ENCODE measurements around the gene KCNS1.
"Not testable (repeated sequence)": the region's sequence is repeated elsewhere in the genome, so short reads cannot be mapped to it uniquely, and the experiment has no call there.

KCNS1 gene

DNA sequence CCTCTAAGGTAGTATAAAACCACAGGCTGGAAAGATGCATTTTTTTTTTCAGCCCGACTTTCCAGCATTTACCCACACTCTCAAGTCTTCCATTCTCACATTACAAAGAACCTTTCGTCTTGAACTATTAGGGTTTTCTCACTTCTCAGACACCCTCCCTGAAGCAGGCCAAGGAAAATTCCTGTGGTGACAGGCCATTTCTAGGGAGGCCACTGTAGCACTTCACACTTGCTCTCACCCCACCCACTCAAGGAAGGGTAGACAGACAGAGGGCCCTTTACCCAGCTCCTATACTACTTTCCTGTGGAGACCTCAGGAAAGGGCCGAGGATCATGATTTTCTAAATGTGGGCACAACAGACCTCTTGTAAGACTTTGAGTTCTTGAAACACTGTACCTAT is 27.7 kb downstream of the KCNS1 start:
- Histone ChIP-seq H3K27ac (ENCODE audit: low read depth, low read length) (no peak overlapping the region), H3K9ac (ENCODE audit: low read depth, low read length) (no peak overlapping the region), H3K9me3 (ENCODE audit: control insufficient read depth, insufficient read depth, low read length) (no peaks in the 10 kb centered on the region), H3K36me3 (ENCODE audit: control insufficient read depth, insufficient read depth, low read length) (peaks cover 15% of the 10 kb centered on the region), H3K27me3 (ENCODE audit: control insufficient read depth, insufficient read depth, low read length) (no peaks in the 10 kb centered on the region), H3K4me3 (ENCODE audit: low read depth, low read length) (no peak overlapping the region), H3K4me1 (ENCODE audit: control insufficient read depth, insufficient read depth, low read length) (peaks cover 8% of the 10 kb centered on the region; the same call in 1 of the 2 replicates)

GRCh38 chr20:45072066-45072465 is 28.9 kb downstream of the KCNS1 start:
- no peaks in the 10 kb centered on the region for H3K9me3 ChIP-seq (ENCODE audit: control insufficient read depth, insufficient read depth, low read length)
- H3K4me1 ChIP-seq (ENCODE audit: control insufficient read depth, insufficient read depth, low read length), result peaks cover 8% of the 10 kb centered on the region; the same call in 1 of the 2 replicates
- no peak overlapping the region for H3K4me3 ChIP-seq (ENCODE audit: low read depth, low read length)
- H3K27ac ChIP-seq (ENCODE audit: low read depth, low read length), result no peak overlapping the region
- H3K36me3 ChIP-seq (ENCODE audit: control insufficient read depth, insufficient read depth, low read length), result peaks cover 15% of the 10 kb centered on the region
- no peak overlapping the region for H3K9ac ChIP-seq (ENCODE audit: low read depth, low read length)
- no peaks in the 10 kb centered on the region for H3K27me3 ChIP-seq (ENCODE audit: control insufficient read depth, insufficient read depth, low read length)

DNA sequence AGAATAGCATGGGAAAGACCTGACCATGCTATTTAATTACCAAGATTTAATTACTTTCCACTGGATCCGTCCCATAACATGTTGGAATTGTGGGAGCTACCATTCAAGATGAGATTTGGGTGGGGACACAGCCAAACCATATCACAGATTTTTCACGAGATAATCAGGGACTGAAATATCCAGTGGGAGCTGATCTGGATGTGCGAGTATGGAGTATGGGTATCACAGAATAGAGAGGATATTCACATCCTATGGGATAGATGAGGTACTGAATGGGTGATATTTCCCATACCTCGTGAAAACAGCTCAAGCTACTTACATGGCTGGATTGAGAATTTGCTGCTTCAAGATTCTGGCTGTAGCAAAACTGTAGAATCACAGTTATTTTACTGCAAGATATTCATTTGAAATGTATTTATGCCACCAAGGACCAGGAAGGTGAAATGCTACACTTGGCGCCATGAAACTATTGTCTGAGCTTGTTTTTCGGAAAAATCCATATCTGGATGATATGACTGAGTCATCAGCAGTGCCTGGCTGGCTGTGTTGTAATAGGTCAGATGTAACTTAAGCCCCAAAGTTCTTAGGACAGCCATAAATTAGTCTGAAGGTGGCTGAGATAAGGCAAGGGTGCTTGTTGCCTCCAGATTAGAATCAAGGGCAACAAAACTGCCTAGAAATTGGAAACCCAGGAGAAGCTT is 29.8 kb downstream of the KCNS1 start:
- Histone ChIP-seq H3K4me1 (ENCODE audit: control insufficient read depth, insufficient read depth, low read length) (no peaks in the 10 kb centered on the region), H3K27me3 (ENCODE audit: control insufficient read depth, insufficient read depth, low read length) (no peaks in the 10 kb centered on the region), H3K9me3 (ENCODE audit: control insufficient read depth, insufficient read depth, low read length) (no peaks in the 10 kb centered on the region), H3K9ac (ENCODE audit: low read depth, low read length) (no peak overlapping the region), H3K4me3 (ENCODE audit: low read depth, low read length) (no peak overlapping the region), H3K36me3 (ENCODE audit: control insufficient read depth, insufficient read depth, low read length) (peaks cover 15% of the 10 kb centered on the region), H3K27ac (ENCODE audit: low read depth, low read length) (no peak overlapping the region)

DNA sequence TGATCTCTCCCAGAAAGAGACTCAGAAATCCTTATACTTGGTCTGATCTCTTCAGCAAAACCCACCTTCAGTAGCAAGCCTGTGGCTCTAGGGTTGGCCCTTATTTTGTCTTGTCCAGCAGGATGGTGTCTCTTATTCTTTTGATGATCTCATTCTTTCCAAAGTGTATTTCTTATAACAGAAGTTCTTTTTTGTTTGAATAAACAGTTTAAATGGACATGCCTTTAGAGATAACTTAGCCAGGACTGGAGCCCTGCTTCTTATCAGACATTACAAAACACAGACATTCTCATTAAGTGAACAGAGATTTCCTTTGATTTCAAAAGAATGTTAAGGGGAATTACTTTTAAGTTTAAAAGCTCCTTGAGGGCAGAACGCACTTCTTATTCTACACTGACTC is 31.7 kb downstream of the KCNS1 start:
- H3K9ac ChIP-seq (ENCODE audit: low read depth, low read length), result no peak overlapping the region
- no peak overlapping the region for H3K4me3 ChIP-seq (ENCODE audit: low read depth, low read length)
- no peaks in the 10 kb centered on the region for H3K9me3 ChIP-seq (ENCODE audit: control insufficient read depth, insufficient read depth, low read length)
- H3K27me3 ChIP-seq (ENCODE audit: control insufficient read depth, insufficient read depth, low read length), result no peaks in the 10 kb centered on the region
- H3K4me1 ChIP-seq (ENCODE audit: control insufficient read depth, insufficient read depth, low read length), result no peaks in the 10 kb centered on the region
- no peaks in the 10 kb centered on the region for H3K36me3 ChIP-seq (ENCODE audit: control insufficient read depth, insufficient read depth, low read length)
- H3K27ac ChIP-seq (ENCODE audit: low read depth, low read length), result no peak overlapping the region

DNA sequence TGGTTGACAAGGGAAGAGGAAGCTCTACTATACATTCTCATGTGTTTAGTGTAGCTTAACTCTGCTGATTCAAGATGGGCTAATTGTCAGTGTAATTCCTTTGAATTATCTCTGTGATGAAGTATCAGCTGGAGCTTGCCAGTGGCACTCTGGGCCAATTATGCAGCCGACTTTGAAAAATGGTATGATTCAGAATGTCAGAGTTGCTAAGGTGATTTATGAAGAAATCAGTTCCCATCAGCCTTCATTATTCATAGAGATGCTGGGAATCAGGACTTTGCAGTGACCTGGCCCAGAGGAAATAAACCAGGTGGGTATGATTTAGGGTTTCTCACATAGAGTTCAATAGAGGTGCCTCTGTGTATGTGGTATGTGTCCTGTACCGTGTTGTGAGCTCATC is 33.4 kb downstream of the KCNS1 start:
- no peak overlapping the region for H3K9ac ChIP-seq (ENCODE audit: low read depth, low read length)
- no peak overlapping the region for H3K4me3 ChIP-seq (ENCODE audit: low read depth, low read length)
- no peak overlapping the region for H3K27ac ChIP-seq (ENCODE audit: low read depth, low read length)
- H3K9me3 ChIP-seq (ENCODE audit: control insufficient read depth, insufficient read depth, low read length), result no peaks in the 10 kb centered on the region
- H3K4me1 ChIP-seq (ENCODE audit: control insufficient read depth, insufficient read depth, low read length), result no peaks in the 10 kb centered on the region
- no peaks in the 10 kb centered on the region for H3K36me3 ChIP-seq (ENCODE audit: control insufficient read depth, insufficient read depth, low read length)
- H3K27me3 ChIP-seq (ENCODE audit: control insufficient read depth, insufficient read depth, low read length), result no peaks in the 10 kb centered on the region

- H3K4me1 ChIP-seq (ENCODE audit: control insufficient read depth, insufficient read depth, low read length), result no peaks in the 10 kb centered on the region
- no peak overlapping the region for H3K27ac ChIP-seq (ENCODE audit: low read depth, low read length)
- H3K27me3 ChIP-seq (ENCODE audit: control insufficient read depth, insufficient read depth, low read length), result no peaks in the 10 kb centered on the region
- H3K9me3 ChIP-seq (ENCODE audit: control insufficient read depth, insufficient read depth, low read length), result no peaks in the 10 kb centered on the region
- H3K4me3 ChIP-seq (ENCODE audit: low read depth, low read length), result no peak overlapping the region
- no peaks in the 10 kb centered on the region; the same call in 1 of the 2 replicates for H3K36me3 ChIP-seq (ENCODE audit: control insufficient read depth, insufficient read depth, low read length)
- no peak overlapping the region for H3K9ac ChIP-seq (ENCODE audit: low read depth, low read length)
Measured at GRCh38 chr20:45067087-45067486, 33.8 kb downstream of the KCNS1 start.

- no peak overlapping the region for H3K4me3 ChIP-seq (ENCODE audit: low read depth, low read length)
- H3K9ac ChIP-seq (ENCODE audit: low read depth, low read length), result no peak overlapping the region
- no peaks in the 10 kb centered on the region for H3K9me3 ChIP-seq (ENCODE audit: control insufficient read depth, insufficient read depth, low read length)
- H3K27ac ChIP-seq (ENCODE audit: low read depth, low read length), result no peak overlapping the region
- no peaks in the 10 kb centered on the region; the same call in 1 of the 2 replicates for H3K36me3 ChIP-seq (ENCODE audit: control insufficient read depth, insufficient read depth, low read length)
- H3K4me1 ChIP-seq (ENCODE audit: control insufficient read depth, insufficient read depth, low read length), result no peaks in the 10 kb centered on the region
- no peaks in the 10 kb centered on the region for H3K27me3 ChIP-seq (ENCODE audit: control insufficient read depth, insufficient read depth, low read length)
Measured at GRCh38 chr20:45066372-45066771, 34.6 kb downstream of the KCNS1 start.

DNA sequence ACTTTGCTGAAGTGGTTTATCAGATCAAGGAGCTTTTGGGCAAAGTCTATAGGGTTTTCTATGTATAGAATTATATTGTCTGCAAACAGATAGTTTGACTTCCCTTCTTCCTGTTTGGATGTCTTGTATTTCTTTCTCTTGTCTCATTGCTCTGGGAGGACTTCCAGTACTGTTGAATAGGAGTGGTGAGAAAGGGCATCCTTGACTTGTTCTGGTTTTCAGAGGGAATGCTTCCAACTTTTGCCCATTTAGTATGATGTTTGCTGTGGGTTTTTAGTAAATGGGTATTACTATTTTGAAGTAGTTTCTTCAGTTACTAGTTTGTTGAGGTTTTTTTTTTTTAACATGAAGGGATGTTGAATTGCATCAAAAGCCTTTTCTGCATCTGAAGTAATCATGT is 36.1 kb downstream of the KCNS1 start:
- Histone ChIP-seq H3K36me3 (ENCODE audit: control insufficient read depth, insufficient read depth, low read length) (no peaks in the 10 kb centered on the region; the same call in 1 of the 2 replicates), H3K9ac (ENCODE audit: low read depth, low read length) (no peak overlapping the region), H3K4me1 (ENCODE audit: control insufficient read depth, insufficient read depth, low read length) (no peaks in the 10 kb centered on the region), H3K9me3 (ENCODE audit: control insufficient read depth, insufficient read depth, low read length) (no peaks in the 10 kb centered on the region), H3K4me3 (ENCODE audit: low read depth, low read length) (no peak overlapping the region), H3K27me3 (ENCODE audit: control insufficient read depth, insufficient read depth, low read length) (no peaks in the 10 kb centered on the region), H3K27ac (ENCODE audit: low read depth, low read length) (no peak overlapping the region)

GRCh38 chr20:45063107-45063506 is 37.8 kb downstream of the KCNS1 start:
- H3K4me3 ChIP-seq (ENCODE audit: low read depth, low read length); H3K36me3 ChIP-seq (ENCODE audit: control insufficient read depth, insufficient read depth, low read length); H3K9me3 ChIP-seq (ENCODE audit: control insufficient read depth, insufficient read depth, low read length); H3K4me1 ChIP-seq (ENCODE audit: control insufficient read depth, insufficient read depth, low read length); H3K27me3 ChIP-seq (ENCODE audit: control insufficient read depth, insufficient read depth, low read length); H3K27ac ChIP-seq (ENCODE audit: low read depth, low read length); H3K9ac ChIP-seq (ENCODE audit: low read depth, low read length): not testable (repeated sequence)

DNA sequence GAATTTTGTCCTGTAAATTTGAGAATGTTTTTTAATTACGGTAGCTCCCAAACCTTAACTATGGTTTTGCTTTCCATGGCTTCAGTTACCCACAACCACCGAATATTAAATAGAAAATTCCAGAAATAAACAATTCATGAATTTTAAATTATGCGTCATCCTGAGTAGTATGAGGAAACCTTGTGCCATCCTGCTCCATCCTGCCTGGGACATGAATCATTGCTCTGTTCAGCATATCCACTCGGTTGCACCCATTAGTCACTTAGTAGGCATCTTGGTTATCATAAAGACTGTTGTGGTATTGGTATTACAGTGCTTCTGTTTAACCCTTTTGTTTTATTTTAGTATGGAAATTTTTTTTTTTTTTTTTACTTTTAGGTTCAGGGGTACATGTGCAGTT is 39.7 kb downstream of the KCNS1 start:
- no peak overlapping the region for H3K9ac ChIP-seq (ENCODE audit: low read depth, low read length)
- no peaks in the 10 kb centered on the region for H3K4me1 ChIP-seq (ENCODE audit: control insufficient read depth, insufficient read depth, low read length)
- H3K27ac ChIP-seq (ENCODE audit: low read depth, low read length), result no peak overlapping the region
- H3K36me3 ChIP-seq (ENCODE audit: control insufficient read depth, insufficient read depth, low read length), result peaks cover 9% of the 10 kb centered on the region
- no peaks in the 10 kb centered on the region for H3K27me3 ChIP-seq (ENCODE audit: control insufficient read depth, insufficient read depth, low read length)
- no peak overlapping the region for H3K4me3 ChIP-seq (ENCODE audit: low read depth, low read length)
- no peaks in the 10 kb centered on the region for H3K9me3 ChIP-seq (ENCODE audit: control insufficient read depth, insufficient read depth, low read length)

- Histone ChIP-seq H3K4me1 (ENCODE audit: control insufficient read depth, insufficient read depth, low read length) (no peaks in the 10 kb centered on the region), H3K36me3 (ENCODE audit: control insufficient read depth, insufficient read depth, low read length) (peaks cover 9% of the 10 kb centered on the region), H3K9ac (ENCODE audit: low read depth, low read length) (no peak overlapping the region), H3K9me3 (ENCODE audit: control insufficient read depth, insufficient read depth, low read length) (no peaks in the 10 kb centered on the region), H3K27ac (ENCODE audit: low read depth, low read length) (no peak overlapping the region), H3K27me3 (ENCODE audit: control insufficient read depth, insufficient read depth, low read length) (no peaks in the 10 kb centered on the region), H3K4me3 (ENCODE audit: low read depth, low read length) (no peak overlapping the region)
Measured at GRCh38 chr20:45060294-45060693, 40.6 kb downstream of the KCNS1 start.

Data from HUES48 (cell line).